ENCODE measurements around the gene VWCE.

Gene VWCE

GRCh38 chr11:61264371-61264770, 30.7 kb downstream of the VWCE start:
- H3K36me3 ChIP-seq (replicated peaks; ENCODE audit: insufficient read depth, low read length) = no peaks in the 10 kb centered on the region
- H2AFZ ChIP-seq (ENCODE audit: low read length) = no peak overlapping the region
- H3K4me1 ChIP-seq (ENCODE audit: low read length) = no peaks in the 10 kb centered on the region
- no peak overlapping the region for H3K4me2 ChIP-seq (ENCODE audit: low read depth, low read length)
- H3F3A ChIP-seq (ENCODE audit: insufficient read depth, low read length) = no peaks in the 10 kb centered on the region
- no peaks in the 10 kb centered on the region for H3K79me2 ChIP-seq (ENCODE audit: low read length)
- H4K20me1 ChIP-seq (ENCODE audit: insufficient read depth, low read length) = no peaks in the 10 kb centered on the region
- TF ChIP-seq CTCF (IDR thresholded peaks at IDR 0.05; ENCODE audit: low read length) (no peak), EZH2phosphoT487 (IDR thresholded peaks at IDR 0.05; ENCODE audit: low read length) (no peak), EZH2 (optimal IDR thresholded peaks at IDR 0.05; ENCODE audit: low read depth, low read length) (no peak)
- no peaks in the 10 kb centered on the region for H3K27me3 ChIP-seq (replicated peaks; ENCODE audit: insufficient read depth, low read length)
- H3K27ac ChIP-seq (ENCODE audit: low read length) = no peak overlapping the region
- no peaks in the 10 kb centered on the region for H3K9me2 ChIP-seq (replicated peaks; ENCODE audit: insufficient read depth, low read length)
- H3K4me3 ChIP-seq (ENCODE audit: low read length) = no peak overlapping the region
- DNase-seq = no peak
- no peaks in the 10 kb centered on the region for H3K9me3 ChIP-seq (replicated peaks; ENCODE audit: insufficient read depth, low read length)
- H3K9ac ChIP-seq (ENCODE audit: low read length) = no peak overlapping the region

GRCh38 chr11:61259363-61259762, 35.8 kb downstream of the VWCE start:
- H3K9me3 ChIP-seq (replicated peaks; ENCODE audit: insufficient read depth, low read length) = no peaks in the 10 kb centered on the region
- H3K9ac ChIP-seq (ENCODE audit: low read length) = no peak overlapping the region
- H2AFZ ChIP-seq (ENCODE audit: low read length) = no peak overlapping the region
- H4K20me1 ChIP-seq (ENCODE audit: insufficient read depth, low read length) = no peaks in the 10 kb centered on the region
- no peaks in the 10 kb centered on the region for H3K9me2 ChIP-seq (replicated peaks; ENCODE audit: insufficient read depth, low read length)
- no peak overlapping the region for H3K4me3 ChIP-seq (ENCODE audit: low read length)
- TF ChIP-seq EZH2 (optimal IDR thresholded peaks at IDR 0.05; ENCODE audit: low read depth, low read length) (no peak), EZH2phosphoT487 (IDR thresholded peaks at IDR 0.05; ENCODE audit: low read length) (no peak), CTCF (IDR thresholded peaks at IDR 0.05; ENCODE audit: low read length) (no peak)
- H3K4me1 ChIP-seq (ENCODE audit: low read length) = no peaks in the 10 kb centered on the region
- no peaks in the 10 kb centered on the region for H3K36me3 ChIP-seq (replicated peaks; ENCODE audit: insufficient read depth, low read length)
- H3K27me3 ChIP-seq (replicated peaks; ENCODE audit: insufficient read depth, low read length) = no peaks in the 10 kb centered on the region
- no peak overlapping the region for H3K4me2 ChIP-seq (ENCODE audit: low read depth, low read length)
- no peaks in the 10 kb centered on the region for H3K79me2 ChIP-seq (ENCODE audit: low read length)
- no peak overlapping the region for H3K27ac ChIP-seq (ENCODE audit: low read length)
- no peak for DNase-seq
- no peaks in the 10 kb centered on the region for H3F3A ChIP-seq (ENCODE audit: insufficient read depth, low read length)

- no peak overlapping the region for H3K27ac ChIP-seq (ENCODE audit: low read length)
Observed at GRCh38 chr11:61258546-61258945, 36.6 kb downstream of the VWCE start.

More at GRCh38 chr11:61258546-61258945, 36.6 kb downstream of the VWCE start:
- H3K9ac ChIP-seq (ENCODE audit: low read length) = no peak overlapping the region
- no peaks in the 10 kb centered on the region for H3K9me2 ChIP-seq (replicated peaks; ENCODE audit: insufficient read depth, low read length)
- no peaks in the 10 kb centered on the region for H3K36me3 ChIP-seq (replicated peaks; ENCODE audit: insufficient read depth, low read length)
- TF ChIP-seq EZH2phosphoT487 (IDR thresholded peaks at IDR 0.05; ENCODE audit: low read length) (no peak), EZH2 (optimal IDR thresholded peaks at IDR 0.05; ENCODE audit: low read depth, low read length) (no peak), CTCF (IDR thresholded peaks at IDR 0.05; ENCODE audit: low read length) (no peak)
- no peaks in the 10 kb centered on the region for H3K79me2 ChIP-seq (ENCODE audit: low read length)
- no peaks in the 10 kb centered on the region for H3K9me3 ChIP-seq (replicated peaks; ENCODE audit: insufficient read depth, low read length)
- no peak for DNase-seq
- H3K27me3 ChIP-seq (replicated peaks; ENCODE audit: insufficient read depth, low read length) = no peaks in the 10 kb centered on the region
- no peak overlapping the region for H3K4me2 ChIP-seq (ENCODE audit: low read depth, low read length)
- H3K4me1 ChIP-seq (ENCODE audit: low read length) = no peaks in the 10 kb centered on the region
- no peaks in the 10 kb centered on the region for H4K20me1 ChIP-seq (ENCODE audit: insufficient read depth, low read length)
- no peaks in the 10 kb centered on the region for H3F3A ChIP-seq (ENCODE audit: insufficient read depth, low read length)
- H3K4me3 ChIP-seq (ENCODE audit: low read length) = no peak overlapping the region
- H2AFZ ChIP-seq (ENCODE audit: low read length) = no peak overlapping the region

Measured in MM.1S (cell line).